Astrocyte (in vitro differentiated cells and primary cell): ENCODE results near the gene PLPP3. TPM values are rescaled to one million over a fixed set of nuclear protein-coding genes. Genes with fewer than 3 reads are reported as not detected.
A peak's percentile ranks its signal among the peaks of the same experiment; 100 is the strongest.

ENCODE experiments used
- DNase-seq: peaks from one replicate; pipeline ENCODE4 v3.0.0-alpha.2; 2010; ENCODE audit warnings: low read depth
- FAIRE-seq: peaks from 2 replicates; lab custom pipeline; 2011; peaks lifted over from hg19 to GRCh38; lab: Jason Lieb, UNC
- H2AFZ ChIP-seq: 2 replicates; pipeline ENCODE4 v1.6.0; 2012; ENCODE audit warnings: low read depth, low read length, inconsistent platforms
- H3K27ac ChIP-seq: 2 replicates; pipeline ENCODE4 v1.5.1; 2011; ENCODE audit warnings: low read depth, low read length, inconsistent platforms
- H3K27me3 ChIP-seq: 2 replicates; pipeline ENCODE4 v1.6.0; 2011; ENCODE audit warnings: low read length, inconsistent platforms; ENCODE audit not compliant: insufficient read depth
- H3K36me3 ChIP-seq: 2 replicates; pipeline ENCODE4 v1.5.1; 2011; ENCODE audit warnings: low read length, inconsistent platforms; ENCODE audit not compliant: insufficient read depth
- H3K4me1 ChIP-seq: 2 replicates; pipeline ENCODE4 v1.5.1; 2011; ENCODE audit warnings: low read length, inconsistent platforms; ENCODE audit not compliant: insufficient read depth
- H3K4me2 ChIP-seq: 2 replicates; pipeline ENCODE4 v1.6.0; 2012; ENCODE audit warnings: low read length, inconsistent platforms
- H3K4me3 ChIP-seq: 2 replicates; pipeline ENCODE4 v1.5.1; 2011; ENCODE audit warnings: low read depth, mild to moderate bottlenecking, low read length, inconsistent platforms; ENCODE audit not compliant: insufficient read depth
- H3K79me2 ChIP-seq: 2 replicates; pipeline ENCODE4 v1.6.0; 2012; ENCODE audit warnings: mild to moderate bottlenecking, low read length, inconsistent platforms; ENCODE audit not compliant: insufficient read depth
- H3K9ac ChIP-seq: 2 replicates; pipeline ENCODE4 v1.6.0; 2012; ENCODE audit warnings: mild to moderate bottlenecking, low read length, inconsistent platforms
- H3K9me3 ChIP-seq: 2 replicates; pipeline ENCODE4 v1.5.1; 2012; ENCODE audit warnings: low read depth, mild to moderate bottlenecking, low read length, inconsistent platforms; ENCODE audit not compliant: insufficient read depth
- H4K20me1 ChIP-seq: 2 replicates; pipeline ENCODE4 v1.6.0; 2012; ENCODE audit warnings: low read length, inconsistent platforms; ENCODE audit not compliant: insufficient read depth
- H3K27ac Mint-ChIP-seq: one replicate; pipeline ENCODE4 v1.8.0; 2021; ENCODE audit warnings: mild to moderate bottlenecking, mixed read lengths; ENCODE audit not compliant: unreplicated experiment
- H3K27me3 Mint-ChIP-seq: one replicate; pipeline ENCODE4 v1.8.0; 2021; ENCODE audit warnings: low read depth, mixed read lengths; ENCODE audit not compliant: unreplicated experiment
- H3K36me3 Mint-ChIP-seq: one replicate; pipeline ENCODE4 v1.8.0; 2021; ENCODE audit warnings: low read depth, mixed read lengths; ENCODE audit not compliant: unreplicated experiment
- H3K4me1 Mint-ChIP-seq: one replicate; pipeline ENCODE4 v1.8.0; 2021; ENCODE audit warnings: low read depth, mixed read lengths; ENCODE audit not compliant: unreplicated experiment
- H3K4me3 Mint-ChIP-seq: one replicate; pipeline ENCODE4 v1.8.0; 2021; ENCODE audit warnings: mild to moderate bottlenecking, moderate library complexity, mixed read lengths; ENCODE audit not compliant: unreplicated experiment
- H3K9me3 Mint-ChIP-seq: one replicate; pipeline ENCODE4 v1.8.0; 2021; ENCODE audit warnings: mild to moderate bottlenecking, mixed read lengths; ENCODE audit not compliant: unreplicated experiment
- EZH2 ChIP-seq: IDR thresholded peaks from 2 replicates; pipeline ENCODE4 v1.6.1; 2012; ENCODE audit warnings: mild to moderate bottlenecking, low read length, inconsistent platforms; ENCODE audit not compliant: insufficient read depth
- total RNA-seq: library from RNA; stranded (reverse); gene quantifications from 2 replicates; pipeline ENCODE4 v1.2.1, GENCODE V29; 2021
- TF ChIP-seq, protein P1 (sequence below): IDR thresholded peaks from 2 replicates; pipeline ENCODE4 v1.5.1; 2011; ENCODE audit warnings: low read depth, mild to moderate bottlenecking, inconsistent platforms, low read length, moderate library complexity; ENCODE audit not compliant: insufficient read depth

The PLPP3 gene
- total RNA-seq, 1 donor from 2014 or later: 2.2 TPM

DNA sequence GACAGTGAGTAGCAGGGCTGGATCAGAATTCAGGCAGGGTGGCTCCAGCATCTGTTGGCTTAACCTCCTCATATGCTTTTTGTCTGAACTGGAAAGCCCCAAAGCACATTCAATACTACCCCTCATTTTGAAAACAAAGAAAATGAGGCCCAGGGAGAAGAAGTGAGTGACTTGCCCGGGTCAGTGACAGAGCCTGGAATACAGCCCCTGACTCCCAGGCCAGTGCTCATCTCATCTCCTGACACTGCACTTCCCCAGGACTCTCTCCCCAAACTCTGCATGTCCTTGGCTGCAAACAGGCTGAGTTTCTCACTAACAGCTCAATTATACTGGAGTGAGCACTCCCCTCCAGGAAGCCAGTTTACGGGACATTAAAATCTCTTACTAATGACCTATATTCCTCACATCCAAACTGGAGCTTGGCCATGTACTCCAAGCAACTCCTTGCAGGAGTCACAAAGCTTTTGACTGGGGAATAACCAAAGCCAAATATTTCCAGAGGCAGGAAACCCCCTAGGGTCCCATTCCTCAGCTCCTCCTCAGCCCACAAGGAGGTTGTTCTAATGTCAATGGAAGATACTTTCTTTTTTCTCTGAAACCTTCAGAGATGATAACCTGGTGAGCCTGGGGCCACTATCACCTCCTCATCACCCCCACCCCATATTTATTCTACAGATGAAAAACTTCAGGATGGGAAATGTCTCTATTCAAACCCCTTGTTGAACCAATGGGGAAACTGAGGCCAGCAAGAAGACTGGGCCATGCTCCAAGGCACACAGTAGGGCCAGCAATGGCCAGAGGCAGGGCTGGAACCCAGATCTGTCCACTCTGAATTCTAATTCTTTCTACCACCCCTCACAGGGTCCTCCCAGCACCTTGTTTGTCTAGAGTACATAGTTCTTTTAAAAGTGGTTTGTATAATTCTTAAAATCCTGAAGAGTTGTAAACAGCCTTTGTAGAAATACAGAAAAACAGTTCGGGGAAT lies 127.0 kb downstream of the PLPP3 start:
- no peak overlapping the region for H3K27ac Mint-ChIP-seq

DNA sequence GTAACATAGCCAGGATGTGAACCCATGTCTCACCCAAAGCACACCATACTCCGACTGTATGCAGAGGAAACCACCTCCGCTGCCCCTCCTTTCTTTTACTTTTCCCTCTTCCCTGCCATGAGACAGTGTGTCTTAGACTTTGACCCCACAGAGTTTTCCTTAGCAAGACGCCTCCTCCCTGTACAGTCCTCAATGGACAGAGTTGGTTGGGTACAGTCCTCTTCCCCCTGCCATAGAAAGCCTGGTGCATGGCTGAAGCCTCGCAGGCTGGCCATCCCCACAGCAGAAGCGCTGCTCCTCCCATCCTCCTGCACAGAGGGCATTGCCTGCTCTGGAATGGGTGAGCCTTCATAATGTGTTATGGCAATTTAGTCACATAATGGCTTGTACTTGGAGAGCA lies 127.9 kb downstream of the PLPP3 start:
- Histone ChIP-seq H3K27ac (no peak overlapping the region), H3K4me3 (no peak overlapping the region), H3K4me2 (no peak overlapping the region), H3K27me3 (no peaks in the 10 kb centered on the region), H3K79me2 (no peaks in the 10 kb centered on the region), H3K9me3 (no peaks in the 10 kb centered on the region), H2AFZ (no peak overlapping the region), H3K4me1 (no peaks in the 10 kb centered on the region), H3K36me3 (no peaks in the 10 kb centered on the region), H3K9ac (no peak overlapping the region), H4K20me1 (no peaks in the 10 kb centered on the region)
- no peak for DNase-seq
- H3K4me3 Mint-ChIP-seq: no peak overlapping the region
- H3K4me1 Mint-ChIP-seq: peaks cover 4% of the 10 kb centered on the region
- FAIRE-seq: no peak
- H3K27me3 Mint-ChIP-seq: peaks cover 39% of the 10 kb centered on the region
- H3K36me3 Mint-ChIP-seq: no peaks in the 10 kb centered on the region
- no peak overlapping the region for H3K27ac Mint-ChIP-seq
- TF ChIP-seq, protein P1, sequence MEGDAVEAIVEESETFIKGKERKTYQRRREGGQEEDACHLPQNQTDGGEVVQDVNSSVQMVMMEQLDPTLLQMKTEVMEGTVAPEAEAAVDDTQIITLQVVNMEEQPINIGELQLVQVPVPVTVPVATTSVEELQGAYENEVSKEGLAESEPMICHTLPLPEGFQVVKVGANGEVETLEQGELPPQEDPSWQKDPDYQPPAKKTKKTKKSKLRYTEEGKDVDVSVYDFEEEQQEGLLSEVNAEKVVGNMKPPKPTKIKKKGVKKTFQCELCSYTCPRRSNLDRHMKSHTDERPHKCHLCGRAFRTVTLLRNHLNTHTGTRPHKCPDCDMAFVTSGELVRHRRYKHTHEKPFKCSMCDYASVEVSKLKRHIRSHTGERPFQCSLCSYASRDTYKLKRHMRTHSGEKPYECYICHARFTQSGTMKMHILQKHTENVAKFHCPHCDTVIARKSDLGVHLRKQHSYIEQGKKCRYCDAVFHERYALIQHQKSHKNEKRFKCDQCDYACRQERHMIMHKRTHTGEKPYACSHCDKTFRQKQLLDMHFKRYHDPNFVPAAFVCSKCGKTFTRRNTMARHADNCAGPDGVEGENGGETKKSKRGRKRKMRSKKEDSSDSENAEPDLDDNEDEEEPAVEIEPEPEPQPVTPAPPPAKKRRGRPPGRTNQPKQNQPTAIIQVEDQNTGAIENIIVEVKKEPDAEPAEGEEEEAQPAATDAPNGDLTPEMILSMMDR: no peak
- no peak for TF ChIP-seq EZH2
- H3K9me3 Mint-ChIP-seq: no peaks in the 10 kb centered on the region

More for the DNA sequence above, 127.0 kb downstream of the PLPP3 start:
- peaks cover 32% of the 10 kb centered on the region for H3K27me3 Mint-ChIP-seq
- H3K27ac ChIP-seq: no peak overlapping the region
- H3K9me3 Mint-ChIP-seq: no peaks in the 10 kb centered on the region
- DNase-seq (peak; percentile 17), FAIRE-seq (no peak)
- TF ChIP-seq, protein P1: no peak
- no peak for TF ChIP-seq EZH2
- H3K4me2 ChIP-seq: no peak overlapping the region
- H3K27me3 ChIP-seq: no peaks in the 10 kb centered on the region
- H3K9me3 ChIP-seq: no peaks in the 10 kb centered on the region
- peaks cover 8% of the 10 kb centered on the region for H3K4me1 Mint-ChIP-seq
- H3K79me2 ChIP-seq: no peaks in the 10 kb centered on the region
- H3K4me1 ChIP-seq: peaks cover 4% of the 10 kb centered on the region
- no peak overlapping the region for H3K4me3 ChIP-seq
- H2AFZ ChIP-seq: no peak overlapping the region
- H3K36me3 Mint-ChIP-seq: no peaks in the 10 kb centered on the region
- no peak overlapping the region for H3K9ac ChIP-seq
- H3K4me3 Mint-ChIP-seq: no peak overlapping the region
- H3K36me3 ChIP-seq: no peaks in the 10 kb centered on the region
- no peaks in the 10 kb centered on the region for H4K20me1 ChIP-seq
